GM18505 (cell line): Measurements from ENCODE around the gene CEACAM16.

Source experiments
- ATAC-seq: cut with Tn5 transposase; IDR thresholded peaks from one replicate; pipeline ENCODE4 v1.9.1; 2021; ENCODE audit not compliant: unreplicated experiment
- POLR2A ChIP-seq: IDR thresholded peaks from 4 replicates; pipeline ENCODE4 v1.6.1; 2011; ENCODE audit warnings: borderline replicate concordance; ENCODE audit not compliant: insufficient read depth, insufficient read length; ENCODE audit errors: extremely low read depth

CEACAM16 gene

DNA sequence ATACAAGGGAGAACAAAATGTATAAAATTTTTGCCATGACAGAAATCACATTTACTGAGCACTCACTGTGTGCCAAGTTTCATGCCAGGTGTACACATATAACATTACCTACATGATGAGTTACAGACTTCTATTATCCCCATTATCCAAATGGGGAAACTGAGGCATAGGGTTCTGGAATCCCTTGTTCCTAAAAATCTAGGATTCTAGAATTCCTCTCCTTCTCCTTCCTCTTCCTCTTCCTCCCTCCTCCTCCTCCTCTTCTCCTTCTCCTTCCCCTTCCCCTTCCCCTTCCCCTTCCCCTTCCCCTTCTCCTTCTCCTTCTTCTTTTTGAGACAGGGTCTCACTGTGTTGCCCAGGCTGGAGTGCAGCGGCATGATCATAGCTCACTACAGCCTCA lies 35.4 kb downstream of the CEACAM16 start:
- no peak for ATAC-seq

DNA sequence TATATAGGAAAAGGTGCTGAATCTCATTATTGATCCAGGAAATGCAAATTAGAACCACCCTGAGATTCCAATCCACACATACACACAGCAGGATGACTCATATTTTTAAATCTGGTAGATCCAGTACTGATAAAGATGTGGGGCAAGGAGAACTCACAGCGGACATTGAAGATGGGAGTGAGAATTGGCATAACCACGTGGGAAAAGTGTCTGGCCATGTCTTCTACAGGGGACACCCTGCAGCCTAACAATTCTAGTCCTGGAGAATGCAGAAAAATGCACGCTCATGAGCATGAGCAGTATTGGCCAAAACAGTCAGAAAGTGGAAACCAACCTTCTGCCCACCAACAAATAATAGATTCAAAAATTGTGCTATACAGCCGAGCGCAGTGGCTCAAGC lies 36.1 kb downstream of the CEACAM16 start:
- no peak for TF ChIP-seq POLR2A
- ATAC-seq = no peak

More for the DNA sequence above, 35.4 kb downstream of the CEACAM16 start:
- TF ChIP-seq POLR2A = no peak

DNA sequence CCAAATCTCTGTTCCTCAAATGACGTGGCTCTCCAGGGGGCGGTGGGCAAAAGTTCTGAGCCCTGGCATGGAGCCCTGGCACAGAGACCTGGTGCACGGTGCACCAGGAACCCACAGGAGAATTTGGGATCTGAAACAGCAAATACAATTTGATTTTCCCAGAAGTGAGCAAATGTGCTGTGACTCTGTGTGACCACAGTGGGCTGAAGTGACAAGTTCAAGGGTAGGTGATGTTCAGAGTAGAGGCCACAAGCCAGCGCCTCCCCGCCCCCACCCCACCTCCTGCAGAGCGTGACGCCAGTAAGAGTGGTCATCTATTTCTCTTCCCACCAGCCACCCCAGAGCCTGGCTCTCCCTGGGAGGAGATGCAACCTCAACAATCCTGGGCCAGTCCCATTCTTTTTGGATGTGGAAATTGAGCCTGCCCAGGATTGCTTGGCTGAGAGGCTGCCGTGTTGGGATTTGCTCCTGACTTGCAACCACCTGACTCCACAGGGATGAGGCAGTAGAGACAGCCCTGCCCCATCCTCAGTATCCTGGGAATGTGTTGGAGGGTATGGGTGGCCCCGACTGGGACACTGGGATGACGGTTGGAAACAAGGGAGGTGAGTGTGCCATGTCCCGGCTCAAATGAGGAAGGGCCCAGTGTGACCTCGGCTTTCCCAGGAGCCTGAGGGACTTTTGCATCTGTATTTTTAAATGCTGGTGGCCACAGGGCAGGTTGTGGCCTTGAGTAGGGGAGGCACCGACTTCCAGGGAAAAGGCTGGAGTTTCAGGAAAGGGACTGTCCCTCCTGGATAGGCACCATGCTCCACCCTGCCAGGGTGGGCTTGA lies 38.5 kb downstream of the CEACAM16 start:
- TF ChIP-seq POLR2A = no peak
- no peak for ATAC-seq

DNA sequence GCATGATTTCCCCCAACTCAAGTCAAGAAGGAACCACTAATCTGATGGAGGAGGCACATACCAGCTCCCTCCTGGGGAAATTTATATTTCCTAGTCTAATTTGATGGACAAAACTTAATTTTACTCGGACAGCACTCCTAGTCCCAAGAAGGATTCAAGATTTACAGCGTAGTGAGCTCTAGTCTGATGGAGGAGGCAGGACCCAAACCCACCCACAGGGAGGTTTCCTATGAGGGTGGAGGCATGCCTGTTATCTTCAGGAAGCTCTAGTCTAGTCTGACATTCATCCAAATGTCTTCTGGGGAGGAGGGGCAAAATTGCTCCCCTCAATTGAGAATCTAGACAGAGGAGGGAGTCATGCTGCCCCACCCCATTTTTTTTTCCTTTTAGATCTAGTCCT lies 39.2 kb downstream of the CEACAM16 start:
- no peak for TF ChIP-seq POLR2A
- ATAC-seq = no peak

DNA sequence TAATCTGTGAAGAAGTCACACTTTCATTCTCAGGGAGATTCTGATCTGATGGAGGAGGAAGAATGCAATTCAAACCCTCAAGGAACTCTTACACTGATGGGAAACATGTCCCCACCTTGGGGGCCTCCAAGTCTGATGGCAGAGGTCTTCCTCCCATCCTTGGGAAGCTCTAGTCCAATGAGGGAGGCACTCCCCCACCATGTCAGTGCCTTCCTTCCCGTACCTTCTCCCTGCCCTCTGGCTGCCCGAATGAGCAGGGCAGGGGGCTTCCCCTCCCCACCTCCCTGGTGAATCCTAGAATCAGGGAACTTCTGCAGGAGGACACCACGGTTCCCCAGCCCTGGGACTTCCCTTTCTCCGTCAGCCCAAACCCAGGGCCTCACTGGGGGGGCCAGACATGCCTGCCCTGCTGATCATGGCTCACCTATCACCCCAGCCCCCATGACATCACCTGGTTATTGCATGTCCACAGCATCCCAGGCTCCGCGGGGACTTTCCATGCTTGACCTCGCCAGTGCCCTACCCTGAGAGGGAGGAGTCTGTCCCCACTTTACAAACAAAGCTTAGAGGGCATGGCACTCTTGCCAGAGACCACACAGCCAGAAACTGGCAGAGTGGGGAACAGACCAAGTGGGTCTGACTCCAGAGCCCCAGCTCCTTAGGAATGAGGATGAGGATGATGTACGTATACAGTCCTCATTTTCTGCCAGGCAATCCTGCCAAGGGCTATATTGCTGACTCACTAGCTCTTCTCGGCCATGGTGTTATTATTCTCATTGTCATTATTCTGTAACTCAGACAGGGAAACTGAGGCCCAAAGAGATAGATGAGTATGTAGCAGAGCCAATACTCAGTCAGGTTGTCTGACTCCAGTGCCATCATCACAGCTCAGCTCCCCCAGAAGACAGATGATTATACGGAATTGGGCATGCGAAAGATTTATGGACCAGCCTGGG lies 39.9 kb downstream of the CEACAM16 start:
- no peak for ATAC-seq
- TF ChIP-seq POLR2A = no peak

DNA sequence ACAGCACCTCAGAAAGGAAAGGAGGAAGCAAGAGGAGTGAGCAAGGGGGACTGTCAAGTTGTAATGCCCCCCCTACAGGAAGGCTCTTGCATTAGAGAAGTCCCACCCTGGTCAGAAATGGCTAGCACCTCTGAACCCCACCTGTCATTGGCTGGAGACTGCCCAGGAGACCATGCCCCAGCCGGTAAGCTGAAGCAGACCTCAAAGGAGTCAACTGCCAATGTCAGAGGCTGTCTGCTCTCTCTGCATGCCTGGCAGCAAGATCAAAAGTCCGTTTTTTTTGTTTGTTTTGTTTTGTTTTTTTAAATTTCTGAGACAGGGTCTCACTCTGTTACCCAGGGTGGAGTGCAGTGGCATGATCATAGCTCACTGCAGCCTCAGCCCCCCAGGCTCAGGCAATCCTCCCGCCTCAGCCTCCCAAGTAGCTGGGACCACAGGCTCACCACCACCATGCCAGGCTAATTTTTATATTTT lies 41.4 kb downstream of the CEACAM16 start:
- no peak for TF ChIP-seq POLR2A
- no peak for ATAC-seq

DNA sequence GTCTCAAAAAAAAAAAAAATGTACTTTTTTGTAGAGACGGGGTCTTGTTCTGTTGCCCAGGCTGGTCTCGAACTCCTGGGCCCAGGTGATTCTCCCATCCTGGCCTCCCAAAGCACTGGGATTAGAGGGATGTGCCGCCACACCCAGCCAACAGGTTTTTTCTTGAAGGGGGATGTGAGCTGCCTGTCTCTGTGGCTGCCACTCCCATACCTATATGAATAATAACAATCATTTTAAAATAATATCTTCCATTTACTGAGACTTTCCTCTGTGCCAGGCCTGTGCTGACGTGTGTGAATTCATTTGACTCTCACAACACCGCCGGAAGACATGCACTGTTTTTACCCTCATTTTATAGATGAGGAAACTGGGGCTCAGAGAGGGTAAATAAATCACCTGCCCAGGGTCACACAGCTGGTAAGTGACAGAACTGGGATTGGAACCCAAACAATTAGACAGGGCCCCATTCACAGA lies 42.3 kb downstream of the CEACAM16 start:
- no peak for ATAC-seq
- no peak for TF ChIP-seq POLR2A

DNA sequence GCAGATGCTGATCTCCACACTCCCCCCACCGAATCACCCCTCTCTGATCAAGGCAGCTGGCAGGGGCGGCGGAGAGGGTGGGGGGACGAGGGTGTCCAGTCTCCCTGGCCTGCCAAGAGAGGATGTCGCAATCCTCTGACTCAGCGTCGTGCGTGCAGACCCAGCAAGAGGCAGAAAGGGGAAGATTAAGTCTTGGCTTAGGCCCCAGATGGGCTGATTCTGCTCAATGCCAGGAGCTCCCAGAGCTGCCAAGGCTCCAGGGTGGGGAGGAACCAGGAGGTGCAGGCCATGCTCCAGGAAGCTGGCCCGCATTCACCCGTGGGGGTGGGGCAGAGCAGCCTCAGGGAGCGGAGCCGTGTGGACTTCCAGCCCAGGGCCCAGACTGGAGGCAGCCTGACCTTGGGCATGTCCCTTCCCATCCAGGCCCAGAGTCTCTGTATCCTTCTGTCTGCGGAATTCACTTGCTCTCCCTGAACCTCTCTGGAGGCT lies 42.9 kb downstream of the CEACAM16 start:
- no peak for TF ChIP-seq POLR2A
- no peak for ATAC-seq

DNA sequence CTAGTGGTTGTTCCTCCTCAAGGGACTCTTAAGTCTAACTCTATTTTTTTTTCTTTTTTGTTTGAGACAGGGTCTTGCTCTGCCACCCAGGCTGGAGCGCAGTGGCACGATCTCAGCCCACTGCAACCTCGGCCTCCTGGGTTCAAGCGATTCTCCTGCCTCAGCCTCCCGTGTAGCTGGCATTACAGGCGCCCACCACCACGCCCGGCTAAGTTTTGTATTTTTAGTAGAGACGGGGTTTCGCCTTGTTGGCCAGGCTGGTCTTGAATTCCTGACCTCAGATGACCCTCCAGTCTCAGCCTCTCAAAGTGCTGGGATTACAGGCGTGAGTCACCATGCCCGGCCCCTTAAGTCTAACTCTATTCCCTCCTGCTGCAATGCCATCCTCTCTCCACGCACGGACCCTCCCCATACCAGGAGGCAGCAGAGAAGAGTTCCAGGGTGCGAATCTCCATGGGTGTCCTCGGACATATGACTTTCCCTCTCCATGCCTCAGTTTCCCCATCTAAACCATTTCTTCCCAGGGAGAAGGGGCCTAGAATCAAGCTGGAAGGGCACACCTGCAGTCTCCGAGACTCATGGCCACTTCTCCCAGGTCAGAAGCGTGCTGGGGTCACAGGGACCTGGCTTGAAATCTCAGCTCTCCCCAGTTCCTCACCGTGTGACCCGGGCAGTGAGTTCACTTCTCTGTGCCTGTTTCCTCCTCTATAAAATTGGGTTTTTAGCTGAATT lies 43.5 kb downstream of the CEACAM16 start:
- ATAC-seq = no peak
- TF ChIP-seq POLR2A = no peak

DNA sequence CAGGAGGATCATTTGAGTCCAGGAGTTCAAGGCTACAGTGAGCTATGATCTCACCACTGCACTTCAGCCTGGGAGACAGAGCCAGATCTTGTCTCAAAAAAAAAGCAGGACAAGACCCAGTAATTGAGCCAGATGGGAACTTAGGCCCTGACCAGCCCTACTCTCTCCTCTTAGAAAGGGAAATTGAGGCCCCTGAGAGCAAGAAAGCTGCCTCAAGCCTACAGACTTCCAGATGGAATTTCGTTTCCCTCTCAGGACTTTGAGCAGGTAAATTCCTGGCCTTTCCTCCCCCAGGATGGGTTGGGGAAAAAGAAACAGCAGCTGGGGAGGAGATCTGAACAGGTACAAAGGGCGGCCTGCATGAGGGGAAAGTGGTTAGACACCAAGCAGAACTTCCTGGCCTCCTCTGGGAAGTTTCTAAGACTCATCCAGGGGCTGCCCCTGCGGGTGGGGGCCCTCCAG lies 46.0 kb downstream of the CEACAM16 start:
- no peak for ATAC-seq
- TF ChIP-seq POLR2A = no peak

DNA sequence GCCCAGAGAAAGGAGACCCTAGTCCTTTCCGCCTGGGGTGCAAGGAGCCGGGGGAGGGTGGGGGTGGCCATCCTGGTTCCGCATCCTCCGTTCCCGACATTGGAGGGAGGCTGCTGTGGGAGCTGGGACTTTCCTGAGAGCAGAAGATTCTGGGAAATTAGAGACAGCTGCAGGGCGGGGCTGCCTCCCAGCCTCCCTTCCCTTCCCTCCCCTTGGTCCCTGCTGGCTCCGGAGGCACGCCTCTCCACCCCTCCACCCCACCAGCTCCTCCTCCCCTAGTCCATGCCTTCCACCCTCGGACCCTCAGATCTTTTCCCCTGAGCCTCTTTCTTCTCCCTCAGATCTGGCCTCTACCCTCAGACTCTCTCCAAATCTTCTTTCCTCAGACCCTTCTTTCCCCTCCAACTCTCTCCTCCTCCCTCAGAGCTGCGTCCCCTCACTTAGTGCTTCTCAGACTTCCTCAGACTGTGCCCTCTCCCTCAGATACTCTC lies 46.4 kb downstream of the CEACAM16 start:
- ATAC-seq = no peak
- no peak for TF ChIP-seq POLR2A

DNA sequence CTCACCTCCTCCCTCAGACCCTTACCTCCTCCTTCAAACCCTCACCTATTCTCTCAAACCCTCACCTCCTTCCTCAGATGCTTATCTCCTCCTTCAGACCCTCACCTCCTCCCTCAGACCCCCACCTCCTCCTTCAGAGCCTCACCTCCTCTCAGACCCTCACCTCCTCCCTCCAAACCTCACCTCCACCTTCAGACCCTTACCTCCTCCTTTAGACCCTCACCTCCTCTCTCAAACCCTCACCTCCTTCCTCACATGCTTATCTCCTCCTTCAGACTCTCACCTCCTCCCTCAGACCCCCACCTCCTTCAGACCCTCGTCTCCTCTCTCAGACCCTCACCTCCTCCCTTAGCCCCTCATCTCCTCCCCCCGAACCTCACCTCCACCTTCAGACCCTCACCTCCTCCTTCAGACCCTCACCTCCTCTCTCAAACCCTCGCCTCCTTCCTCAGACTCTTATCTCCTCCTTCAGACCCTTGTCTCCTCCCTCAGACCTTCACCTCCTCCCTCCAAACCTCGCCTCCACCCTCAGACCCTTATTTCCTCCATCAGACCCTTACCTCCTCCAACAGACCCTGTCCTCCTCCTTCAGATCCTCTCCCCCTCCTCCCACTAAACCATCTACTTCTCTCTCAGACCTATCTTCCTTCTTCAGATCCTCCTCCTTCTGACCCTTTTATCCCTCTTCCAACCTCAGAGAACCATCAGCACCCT lies 47.1 kb downstream of the CEACAM16 start:
- TF ChIP-seq POLR2A = no peak
- ATAC-seq = no peak
